ENCODE results near the gene C1orf52. TPM values are rescaled to one million over a fixed set of nuclear protein-coding genes. Genes with fewer than 3 reads are reported as not detected.
A peak's percentile ranks its signal among the peaks of the same experiment; 100 is the strongest.

The C1orf52 gene
- total RNA-seq, 1 donor from 2014 or later = 53.7 TPM

DNA sequence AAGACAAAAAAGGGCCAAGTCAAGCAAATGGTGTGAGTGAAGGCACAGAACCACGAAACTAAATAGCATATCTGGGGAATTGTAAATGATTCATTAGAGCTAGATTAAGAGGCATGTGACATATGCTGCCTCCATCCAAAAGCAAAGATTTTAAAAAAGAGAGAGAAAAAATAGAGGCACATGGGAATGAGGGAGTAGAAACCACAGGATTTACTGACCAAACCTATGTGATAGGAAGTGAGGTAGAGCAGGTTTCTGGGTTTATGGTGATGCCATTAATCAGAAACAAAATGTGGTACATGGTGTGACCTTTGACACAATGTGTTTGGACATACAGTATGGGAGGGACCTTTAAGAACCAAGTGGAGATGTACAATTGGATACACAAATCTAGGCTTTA, 13.6 kb downstream of the C1orf52 start:
- H3K27ac Mint-ChIP-seq (ENCODE audit: unreplicated experiment) = no peak overlapping the region
- TF ChIP-seq, protein P1, sequence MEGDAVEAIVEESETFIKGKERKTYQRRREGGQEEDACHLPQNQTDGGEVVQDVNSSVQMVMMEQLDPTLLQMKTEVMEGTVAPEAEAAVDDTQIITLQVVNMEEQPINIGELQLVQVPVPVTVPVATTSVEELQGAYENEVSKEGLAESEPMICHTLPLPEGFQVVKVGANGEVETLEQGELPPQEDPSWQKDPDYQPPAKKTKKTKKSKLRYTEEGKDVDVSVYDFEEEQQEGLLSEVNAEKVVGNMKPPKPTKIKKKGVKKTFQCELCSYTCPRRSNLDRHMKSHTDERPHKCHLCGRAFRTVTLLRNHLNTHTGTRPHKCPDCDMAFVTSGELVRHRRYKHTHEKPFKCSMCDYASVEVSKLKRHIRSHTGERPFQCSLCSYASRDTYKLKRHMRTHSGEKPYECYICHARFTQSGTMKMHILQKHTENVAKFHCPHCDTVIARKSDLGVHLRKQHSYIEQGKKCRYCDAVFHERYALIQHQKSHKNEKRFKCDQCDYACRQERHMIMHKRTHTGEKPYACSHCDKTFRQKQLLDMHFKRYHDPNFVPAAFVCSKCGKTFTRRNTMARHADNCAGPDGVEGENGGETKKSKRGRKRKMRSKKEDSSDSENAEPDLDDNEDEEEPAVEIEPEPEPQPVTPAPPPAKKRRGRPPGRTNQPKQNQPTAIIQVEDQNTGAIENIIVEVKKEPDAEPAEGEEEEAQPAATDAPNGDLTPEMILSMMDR (IDR thresholded peaks at IDR 0.05; ENCODE audit: partially characterized antibody, unreplicated experiment) = no peak

DNA sequence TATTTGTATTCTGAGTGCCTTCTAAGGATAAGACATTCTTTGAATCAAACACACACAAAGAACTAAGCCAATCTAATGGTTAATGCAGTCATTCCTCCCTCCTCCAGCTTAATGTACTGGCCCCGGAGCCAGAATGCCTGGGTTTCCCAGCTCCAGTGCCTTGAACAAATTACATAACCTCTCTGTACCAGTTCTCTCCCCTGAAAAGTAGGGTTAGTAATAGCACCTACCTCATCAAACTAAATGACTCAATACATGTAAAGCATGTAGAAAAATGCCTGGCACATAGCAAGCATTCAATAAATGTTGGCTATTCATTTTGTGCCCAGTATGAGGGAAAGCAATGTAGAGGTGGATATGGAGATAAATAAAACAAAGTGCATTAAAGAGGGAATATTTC, 14.0 kb downstream of the C1orf52 start:
- Mint-ChIP-seq H3K27ac (ENCODE audit: unreplicated experiment) (no peak overlapping the region), H3K4me3 (ENCODE audit: unreplicated experiment) (no peak overlapping the region), H3K4me1 (ENCODE audit: low read depth, unreplicated experiment) (peaks cover 17% of the 10 kb centered on the region), H3K36me3 (ENCODE audit: unreplicated experiment) (peaks cover 13% of the 10 kb centered on the region), H3K27me3 (ENCODE audit: unreplicated experiment) (peaks cover 1% of the 10 kb centered on the region), H3K9me3 (ENCODE audit: unreplicated experiment) (no peaks in the 10 kb centered on the region)
- TF ChIP-seq, protein P1 (IDR thresholded peaks at IDR 0.05; ENCODE audit: partially characterized antibody, unreplicated experiment) = no peak
- no peak for DNase-seq

More for the DNA sequence above, 13.6 kb downstream of the C1orf52 start:
- no peaks in the 10 kb centered on the region for H3K9me3 Mint-ChIP-seq (ENCODE audit: unreplicated experiment)
- H3K4me1 Mint-ChIP-seq (ENCODE audit: low read depth, unreplicated experiment) = peaks cover 17% of the 10 kb centered on the region
- DNase-seq = no peak
- H3K36me3 Mint-ChIP-seq (ENCODE audit: unreplicated experiment) = peaks cover 15% of the 10 kb centered on the region
- no peak overlapping the region for H3K4me3 Mint-ChIP-seq (ENCODE audit: unreplicated experiment)
- peaks cover 1% of the 10 kb centered on the region for H3K27me3 Mint-ChIP-seq (ENCODE audit: unreplicated experiment)

DNA sequence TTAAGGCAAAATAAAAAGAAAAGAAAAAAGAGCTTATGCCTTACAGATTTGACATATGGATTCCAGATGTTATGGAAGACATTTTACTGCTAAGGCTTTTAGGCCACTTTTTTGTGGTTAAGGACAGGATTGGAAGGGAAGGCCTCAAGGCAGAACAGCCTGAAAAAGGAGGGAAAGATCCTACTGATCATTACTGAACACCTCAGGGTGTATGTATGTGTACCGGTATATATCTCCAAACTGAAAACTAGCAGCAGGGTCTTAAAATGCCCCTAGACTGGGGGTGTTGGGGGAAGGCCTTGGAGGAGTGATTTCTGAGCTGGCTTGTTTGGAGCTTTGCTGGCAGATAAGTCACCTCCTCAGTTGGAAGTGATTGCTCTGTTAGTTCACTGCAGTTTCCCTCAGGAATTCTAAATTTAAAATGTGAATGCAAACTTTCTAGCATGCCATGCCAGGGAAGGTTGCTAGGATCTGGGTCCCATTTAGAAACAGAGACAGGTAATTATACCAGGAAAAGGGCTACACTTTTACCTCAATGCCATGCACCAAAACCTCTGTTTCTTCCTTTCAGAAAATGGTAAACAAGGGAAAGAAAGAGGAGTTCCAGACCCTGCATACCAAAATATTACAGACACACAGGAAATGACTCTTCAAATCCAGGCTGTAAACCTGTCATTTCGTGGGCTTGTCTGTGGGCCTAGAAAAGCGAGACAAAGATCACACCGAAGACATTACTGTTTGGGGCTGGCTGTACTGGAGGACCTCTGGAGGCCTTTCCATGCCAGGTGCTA, 15.0 kb downstream of the C1orf52 start:
- Mint-ChIP-seq H3K4me3 (ENCODE audit: unreplicated experiment) (no peak overlapping the region), H3K27me3 (ENCODE audit: unreplicated experiment) (peaks cover 1% of the 10 kb centered on the region), H3K9me3 (ENCODE audit: unreplicated experiment) (no peaks in the 10 kb centered on the region), H3K4me1 (ENCODE audit: low read depth, unreplicated experiment) (peaks cover 21% of the 10 kb centered on the region), H3K27ac (ENCODE audit: unreplicated experiment) (peak overlapping the region; percentile 75), H3K36me3 (ENCODE audit: unreplicated experiment) (peaks cover 3% of the 10 kb centered on the region)
- TF ChIP-seq, protein P1 (IDR thresholded peaks at IDR 0.05; ENCODE audit: partially characterized antibody, unreplicated experiment) = no peak
- DNase-seq = no peak

- Mint-ChIP-seq H3K27me3 (ENCODE audit: unreplicated experiment) (peaks cover 1% of the 10 kb centered on the region), H3K9me3 (ENCODE audit: unreplicated experiment) (no peaks in the 10 kb centered on the region), H3K36me3 (ENCODE audit: unreplicated experiment) (no peaks in the 10 kb centered on the region), H3K27ac (ENCODE audit: unreplicated experiment) (peak overlapping the region; percentile 74), H3K4me3 (ENCODE audit: unreplicated experiment) (no peak overlapping the region), H3K4me1 (ENCODE audit: low read depth, unreplicated experiment) (peaks cover 21% of the 10 kb centered on the region)
- TF ChIP-seq, protein P1 (IDR thresholded peaks at IDR 0.05; ENCODE audit: partially characterized antibody, unreplicated experiment) = no peak
- DNase-seq = no peak
Observed at GRCh38 chr1:85243372-85243771, 16.1 kb downstream of the C1orf52 start.

DNA sequence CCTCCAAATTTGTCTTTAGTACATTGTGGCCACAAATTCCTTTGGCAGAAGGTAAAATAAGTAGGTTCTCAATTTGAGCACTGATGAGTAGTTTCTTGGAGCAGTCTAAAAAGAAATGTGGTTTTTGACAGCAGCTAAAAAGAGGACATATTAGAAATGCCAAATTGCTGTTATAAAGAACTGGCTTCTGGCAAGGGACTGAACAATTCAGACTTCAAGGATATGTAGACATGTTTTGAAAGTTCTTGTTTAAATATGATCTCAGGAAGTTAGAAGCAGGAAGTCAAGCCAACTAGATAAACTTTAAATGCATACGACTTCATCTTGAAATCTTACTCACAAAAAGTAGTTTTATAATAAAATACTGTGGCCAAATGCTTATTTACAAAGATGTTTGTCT, 18.8 kb downstream of the C1orf52 start:
- Mint-ChIP-seq H3K4me3 (ENCODE audit: unreplicated experiment) (no peak overlapping the region), H3K27ac (ENCODE audit: unreplicated experiment) (no peak overlapping the region), H3K27me3 (ENCODE audit: unreplicated experiment) (peaks cover 1% of the 10 kb centered on the region)

More for the DNA sequence above, 18.8 kb downstream of the C1orf52 start:
- peaks cover 16% of the 10 kb centered on the region for H3K4me1 Mint-ChIP-seq (ENCODE audit: low read depth, unreplicated experiment)
- no peak for DNase-seq
- no peaks in the 10 kb centered on the region for H3K36me3 Mint-ChIP-seq (ENCODE audit: unreplicated experiment)
- H3K9me3 Mint-ChIP-seq (ENCODE audit: unreplicated experiment) = no peaks in the 10 kb centered on the region
- TF ChIP-seq, protein P1 (IDR thresholded peaks at IDR 0.05; ENCODE audit: partially characterized antibody, unreplicated experiment) = no peak
